ENCODE data around the gene HIP1.

- TF ChIP-seq POLR2A (IDR thresholded peaks at IDR 0.05; ENCODE audit: low read depth) = no peak
- TF ChIP-seq, protein P1, sequence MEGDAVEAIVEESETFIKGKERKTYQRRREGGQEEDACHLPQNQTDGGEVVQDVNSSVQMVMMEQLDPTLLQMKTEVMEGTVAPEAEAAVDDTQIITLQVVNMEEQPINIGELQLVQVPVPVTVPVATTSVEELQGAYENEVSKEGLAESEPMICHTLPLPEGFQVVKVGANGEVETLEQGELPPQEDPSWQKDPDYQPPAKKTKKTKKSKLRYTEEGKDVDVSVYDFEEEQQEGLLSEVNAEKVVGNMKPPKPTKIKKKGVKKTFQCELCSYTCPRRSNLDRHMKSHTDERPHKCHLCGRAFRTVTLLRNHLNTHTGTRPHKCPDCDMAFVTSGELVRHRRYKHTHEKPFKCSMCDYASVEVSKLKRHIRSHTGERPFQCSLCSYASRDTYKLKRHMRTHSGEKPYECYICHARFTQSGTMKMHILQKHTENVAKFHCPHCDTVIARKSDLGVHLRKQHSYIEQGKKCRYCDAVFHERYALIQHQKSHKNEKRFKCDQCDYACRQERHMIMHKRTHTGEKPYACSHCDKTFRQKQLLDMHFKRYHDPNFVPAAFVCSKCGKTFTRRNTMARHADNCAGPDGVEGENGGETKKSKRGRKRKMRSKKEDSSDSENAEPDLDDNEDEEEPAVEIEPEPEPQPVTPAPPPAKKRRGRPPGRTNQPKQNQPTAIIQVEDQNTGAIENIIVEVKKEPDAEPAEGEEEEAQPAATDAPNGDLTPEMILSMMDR (IDR thresholded peaks at IDR 0.05) = no peak
- TF ChIP-seq EP300 (IDR thresholded peaks at IDR 0.05) = no peak
These were observed 165.2 kb downstream of the HIP1 start for GRCh38 chr7:75573477-75574019.

All from esophagus muscularis mucosa (tissue), 4 donors.